ENCODE results near the gene ADH7.
"Not testable (repeated sequence)": the region's sequence is repeated elsewhere in the genome, so short reads cannot be mapped to it uniquely, and the experiment has no call there.

ADH7 gene

GRCh38 chr4:99415762-99416161 is 19.4 kb downstream of the ADH7 start:
- DNase-seq (ENCODE audit: low spot score) = not testable (repeated sequence)

- DNase-seq (ENCODE audit: low spot score) = not testable (repeated sequence)
These were observed 20.2 kb downstream of the ADH7 start for GRCh38 chr4:99414902-99415301.

GRCh38 chr4:99414401-99414800 is 20.7 kb downstream of the ADH7 start:
- DNase-seq (ENCODE audit: low spot score) = no peak

DNA sequence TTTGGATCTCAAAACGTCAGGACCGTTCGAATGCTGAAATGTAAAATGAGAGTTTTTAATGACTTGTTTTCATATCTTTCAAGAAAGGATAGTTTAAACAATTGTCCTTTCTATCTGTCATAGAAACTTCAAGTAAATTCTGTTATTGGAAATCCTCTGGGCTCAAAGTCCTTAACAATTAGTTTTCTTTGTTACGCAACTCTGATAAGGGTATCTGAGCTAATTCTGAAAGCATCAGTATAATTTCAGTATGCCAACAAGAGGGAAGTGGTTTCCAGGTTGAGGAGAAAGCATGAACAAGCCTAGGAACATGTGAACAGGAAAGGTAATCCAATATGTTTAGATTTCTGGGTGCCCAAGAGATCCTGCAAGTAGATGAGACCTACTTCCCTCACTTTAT is 22.0 kb downstream of the ADH7 start:
- no peak for DNase-seq (ENCODE audit: low spot score)

GRCh38 chr4:99411041-99411440 is 24.1 kb downstream of the ADH7 start:
- DNase-seq (ENCODE audit: low spot score) = no peak

DNA sequence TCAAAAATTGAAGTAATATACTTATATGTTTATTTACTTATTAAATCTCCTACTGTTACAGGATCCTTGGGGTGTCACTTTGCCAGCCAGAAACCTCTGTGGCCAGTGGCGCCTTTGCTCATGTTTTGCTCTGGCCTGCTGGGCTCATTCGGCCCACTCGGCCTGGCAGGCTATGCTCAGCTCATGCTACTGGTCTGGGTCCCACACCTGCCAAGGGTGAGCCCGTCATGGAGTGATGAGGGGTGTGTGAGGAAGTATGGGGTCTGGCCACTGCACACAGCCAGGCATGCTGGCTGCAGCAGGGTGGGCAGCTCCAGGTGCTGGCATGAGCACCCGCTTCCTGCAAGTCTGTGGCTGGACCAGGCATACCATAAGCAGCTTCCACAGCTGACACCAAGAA is 25.1 kb downstream of the ADH7 start:
- no peak for DNase-seq (ENCODE audit: low spot score)

DNA sequence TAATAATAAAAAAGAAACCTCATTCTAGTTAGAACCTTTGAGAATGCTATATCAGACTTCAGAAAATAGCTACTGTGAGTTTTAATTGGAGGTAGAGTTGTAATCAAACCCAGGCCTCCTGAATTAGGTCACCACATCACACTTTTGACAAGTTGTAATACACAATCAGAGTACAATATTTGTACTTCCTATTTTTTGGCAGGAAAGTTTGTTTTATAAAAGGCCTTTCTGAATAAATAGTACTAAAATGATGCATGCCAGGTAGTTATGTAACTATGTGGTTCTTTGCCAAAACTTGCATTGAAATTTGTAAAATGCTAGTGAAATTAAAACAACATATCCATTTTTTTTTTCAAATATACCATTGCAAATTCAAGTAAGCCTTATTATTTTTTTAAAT is 26.8 kb downstream of the ADH7 start:
- no peak for DNase-seq (ENCODE audit: low spot score)

DNA sequence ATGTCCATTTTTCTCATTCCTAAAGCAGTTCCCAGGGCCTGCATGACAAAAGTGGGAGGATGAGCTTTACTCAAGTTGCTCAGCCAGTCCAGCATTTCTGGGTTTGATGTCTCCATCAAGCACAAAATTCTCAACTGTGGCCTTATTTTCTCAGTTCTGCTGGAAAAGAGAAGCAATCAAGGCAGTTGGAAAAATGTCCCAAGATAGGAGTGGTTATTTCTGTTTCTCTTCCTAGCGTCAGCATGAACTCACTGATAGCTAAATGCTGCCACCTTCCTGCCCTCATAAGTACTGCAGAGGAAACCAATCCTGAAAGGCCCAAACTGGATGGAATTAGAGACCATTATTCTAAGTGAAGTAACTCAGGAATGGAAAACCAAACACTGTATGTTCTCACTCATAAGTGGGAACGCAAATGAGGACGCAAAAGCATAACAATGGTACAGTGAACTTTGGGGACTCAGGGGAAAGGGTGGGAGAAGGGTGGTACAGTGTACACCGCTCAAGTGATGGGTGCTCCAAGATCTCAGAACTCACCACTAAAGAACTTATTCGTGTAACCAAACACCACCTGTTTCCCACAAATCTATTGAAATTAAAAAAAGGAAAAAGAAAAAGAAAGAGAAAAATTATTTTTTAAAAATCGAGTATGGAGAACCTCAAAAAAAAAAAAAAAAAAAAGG is 29.6 kb downstream of the ADH7 start:
- DNase-seq (ENCODE audit: low spot score) = peak; percentile 49

GRCh38 chr4:99404595-99405287 is 30.4 kb downstream of the ADH7 start:
- DNase-seq (ENCODE audit: low spot score) = peak; percentile 73

DNA sequence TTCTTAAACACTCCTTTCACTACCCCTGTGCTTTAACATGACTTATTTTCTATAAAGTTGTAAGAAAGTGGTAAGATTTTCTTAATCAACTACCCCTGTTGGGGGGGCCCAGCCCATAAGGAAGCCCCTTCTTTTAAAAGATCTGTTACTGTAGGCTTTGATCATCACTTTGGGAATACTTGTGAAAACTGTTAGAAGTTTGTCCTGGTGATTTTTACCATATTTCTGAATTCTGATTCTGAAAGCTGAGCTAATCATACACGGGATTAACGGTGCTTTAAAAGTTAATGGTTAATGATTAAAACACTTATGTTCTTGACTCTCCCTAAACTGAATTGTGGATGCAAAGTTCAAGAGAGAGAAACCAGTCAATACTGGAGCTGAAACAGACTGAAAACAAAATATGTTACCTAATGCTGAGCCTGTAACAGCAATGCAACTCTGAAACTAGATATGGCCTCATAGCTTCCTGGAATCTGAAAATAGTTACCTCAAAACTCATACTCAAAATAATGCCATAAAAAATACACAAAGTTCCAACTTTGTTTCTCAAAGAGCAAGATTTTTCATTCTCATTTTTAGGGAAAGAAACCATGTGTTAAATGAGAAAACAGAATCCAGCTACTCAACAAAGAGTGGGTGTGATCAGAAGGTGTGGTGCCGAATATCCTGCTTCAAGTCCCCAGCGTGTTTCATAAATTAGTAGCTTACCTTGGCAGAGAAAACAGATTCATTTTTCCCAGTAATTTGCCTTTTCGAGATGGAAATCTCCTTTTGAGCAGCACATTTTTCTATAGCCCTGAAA is 31.6 kb downstream of the ADH7 start:
- DNase-seq (ENCODE audit: low spot score) = peak; percentile 13

DNA sequence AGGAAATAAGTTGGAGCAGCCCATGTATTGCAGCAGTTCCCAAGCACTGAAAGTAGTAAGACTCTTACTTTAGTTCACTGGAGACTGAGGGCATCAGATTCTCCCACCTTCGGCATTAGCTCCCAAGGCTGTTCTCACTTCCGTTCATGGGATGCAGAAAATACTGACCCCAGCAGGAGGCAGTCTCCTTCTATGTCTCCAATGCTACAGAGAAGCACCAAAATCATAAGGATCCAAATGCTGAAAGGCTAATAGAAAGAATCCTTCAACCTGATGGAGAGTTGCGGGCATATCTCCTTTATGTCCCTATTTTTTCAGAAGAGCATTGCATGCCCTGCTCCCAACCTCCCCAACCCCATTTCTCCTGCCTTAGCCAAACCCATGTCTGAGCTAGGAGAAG is 32.4 kb downstream of the ADH7 start:
- DNase-seq (ENCODE audit: low spot score) = no peak

GRCh38 chr4:99400831-99401230 is 34.3 kb downstream of the ADH7 start:
- DNase-seq (ENCODE audit: low spot score) = no peak

DNA sequence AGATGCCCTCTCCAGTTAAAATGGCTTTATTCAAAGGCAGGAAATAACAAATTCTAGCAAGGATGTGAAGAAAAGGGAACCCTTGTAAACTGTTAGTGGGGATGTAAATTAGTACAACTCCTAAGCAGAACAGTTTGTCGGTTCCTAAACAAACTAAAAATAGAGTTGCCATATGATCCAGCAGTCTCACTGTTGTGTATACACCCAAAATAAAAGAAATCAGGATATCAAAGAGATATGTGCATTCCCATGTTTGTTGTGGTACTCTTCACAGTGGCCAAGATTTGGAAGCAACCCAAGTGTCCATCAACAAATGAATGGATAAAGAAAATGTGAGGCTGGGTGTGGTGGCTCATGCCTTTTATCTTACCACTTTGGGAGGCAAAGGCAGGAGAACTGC is 36.1 kb downstream of the ADH7 start:
- no peak for DNase-seq (ENCODE audit: low spot score)

GRCh38 chr4:99395595-99396364 is 39.4 kb downstream of the ADH7 start:
- peak; percentile 28 for DNase-seq (ENCODE audit: low spot score)

DNA sequence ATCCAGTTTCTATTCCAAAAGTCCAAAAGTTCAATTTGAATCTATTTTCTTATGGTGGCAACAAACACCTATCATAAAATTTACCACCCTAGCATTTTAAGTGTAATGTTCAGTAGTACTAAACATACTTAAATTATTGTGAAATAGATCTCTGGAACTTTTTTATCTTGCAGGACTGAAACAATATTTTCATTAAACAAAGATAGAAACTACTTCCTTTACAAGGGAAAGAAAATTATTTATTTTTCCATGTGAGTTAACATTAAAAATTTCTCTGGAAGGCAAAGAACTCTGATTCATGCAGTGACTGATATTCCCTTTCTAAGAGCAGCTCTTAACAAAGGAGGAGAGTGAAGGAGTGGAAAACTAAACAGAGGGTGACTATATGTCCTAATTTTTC is 40.2 kb downstream of the ADH7 start:
- no peak for DNase-seq (ENCODE audit: low spot score)

DNA sequence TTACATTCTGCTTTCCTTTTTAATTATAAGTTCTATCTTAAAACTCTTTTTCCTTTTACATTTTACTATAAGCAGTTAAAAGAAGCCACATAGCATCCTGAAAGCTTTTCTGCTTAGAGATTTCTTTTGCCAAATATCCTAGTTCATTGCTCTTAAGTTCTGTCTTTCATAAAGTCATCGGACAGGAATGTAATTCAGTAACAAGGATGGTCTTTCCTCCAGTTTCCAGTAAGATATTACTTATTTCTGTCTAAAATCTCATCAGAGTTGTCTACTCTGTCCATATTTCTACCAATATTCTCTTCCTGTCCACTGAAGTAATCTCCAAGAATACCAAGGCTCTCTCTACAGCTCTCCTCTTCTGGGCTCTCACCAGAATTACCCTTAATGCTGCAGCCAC is 45.1 kb downstream of the ADH7 start:
- DNase-seq (ENCODE audit: low spot score) = no peak

- no peak for DNase-seq (ENCODE audit: low spot score)
These were observed 45.5 kb downstream of the ADH7 start for GRCh38 chr4:99389606-99390005.

DNA sequence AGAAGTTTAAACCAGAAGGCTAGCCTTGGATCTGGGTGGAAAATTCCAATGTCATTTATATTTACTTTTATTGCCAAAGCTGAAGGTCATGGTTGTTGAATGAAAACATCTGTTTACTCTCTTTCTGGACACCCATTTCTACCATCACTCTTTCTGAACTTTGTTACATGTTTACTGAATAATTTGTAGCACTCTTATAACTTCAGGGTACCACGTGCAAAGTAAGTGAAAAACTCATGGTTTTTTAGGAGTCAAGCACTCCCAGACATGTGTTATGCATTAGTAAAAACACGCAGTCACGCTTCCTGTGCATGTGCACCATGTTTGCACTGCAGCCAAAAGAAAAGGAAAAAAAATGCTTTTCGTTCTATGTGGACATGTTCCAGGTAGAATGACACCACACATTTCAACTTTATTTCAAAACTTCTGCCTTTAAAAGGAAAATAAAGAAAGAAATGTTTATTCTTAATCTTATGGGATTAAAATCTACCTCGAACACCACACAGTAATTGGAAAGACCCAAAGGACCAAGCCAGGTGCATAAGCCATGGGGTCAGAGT is 51.2 kb downstream of the ADH7 start:
- no peak for DNase-seq (ENCODE audit: low spot score)

- no peak for DNase-seq (ENCODE audit: low spot score)
These were observed 51.7 kb downstream of the ADH7 start for GRCh38 chr4:99383399-99383798.

DNA sequence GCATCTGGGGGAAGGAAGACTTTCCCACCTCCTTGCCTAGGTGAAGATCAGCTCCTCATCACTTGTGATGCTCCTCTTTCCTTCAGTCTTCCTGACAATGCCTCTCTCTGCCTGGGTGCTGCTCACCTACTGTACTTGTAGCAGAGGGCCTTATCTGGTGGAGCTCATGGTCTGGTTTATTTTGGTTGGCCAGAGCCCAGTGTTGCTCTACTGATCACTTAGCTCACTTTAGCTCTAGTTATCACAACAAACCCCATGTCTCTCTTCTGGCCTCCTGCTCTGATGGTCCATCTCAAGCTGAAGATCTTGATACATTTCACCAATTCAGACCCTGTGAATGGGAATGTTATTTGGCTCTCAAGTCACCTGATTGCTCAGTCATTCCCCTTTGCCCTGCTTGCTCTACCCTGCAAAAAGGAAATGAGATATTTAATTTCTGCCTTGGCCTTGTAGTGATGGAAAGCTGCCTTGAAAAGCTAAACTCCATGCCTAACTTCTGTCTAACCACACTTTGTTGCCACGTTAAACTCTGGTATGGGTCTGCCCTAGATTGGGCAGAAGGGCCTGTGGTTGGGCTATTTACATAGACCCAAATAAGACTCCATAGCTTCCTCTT is 52.3 kb downstream of the ADH7 start:
- no peak for DNase-seq (ENCODE audit: low spot score)

DNA sequence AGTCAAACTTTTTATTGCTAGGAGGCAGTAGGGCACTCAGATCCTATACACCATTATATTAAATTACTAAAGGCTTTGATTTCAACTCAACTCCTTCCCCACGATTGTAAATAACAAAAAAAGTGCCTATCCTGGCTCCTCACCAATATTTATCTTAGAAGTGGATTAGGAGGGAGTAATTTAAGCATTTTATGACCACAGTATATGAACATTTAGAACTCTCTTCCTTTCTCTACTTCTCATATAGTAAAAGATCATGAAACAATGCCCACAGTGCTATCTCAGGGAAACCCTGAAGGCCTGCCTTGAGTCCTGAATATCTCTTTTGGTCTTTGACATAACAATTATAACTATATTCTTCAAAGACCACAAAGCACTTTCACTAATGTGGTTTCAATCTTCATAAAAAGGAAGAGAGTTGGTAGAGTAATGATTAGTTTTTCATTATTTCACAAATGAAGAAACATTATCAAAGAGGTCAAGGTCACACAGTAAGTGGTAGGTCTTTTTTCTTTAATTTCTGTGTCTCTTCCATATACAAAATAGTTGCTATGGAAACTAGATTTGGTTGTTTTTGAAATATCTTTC is 53.5 kb downstream of the ADH7 start:
- DNase-seq (ENCODE audit: low spot score) = no peak
